ENCODE results near the gene CES2.

- TF ChIP-seq POLR2A (IDR thresholded peaks at IDR 0.05): no peak
- TF ChIP-seq, protein P1, sequence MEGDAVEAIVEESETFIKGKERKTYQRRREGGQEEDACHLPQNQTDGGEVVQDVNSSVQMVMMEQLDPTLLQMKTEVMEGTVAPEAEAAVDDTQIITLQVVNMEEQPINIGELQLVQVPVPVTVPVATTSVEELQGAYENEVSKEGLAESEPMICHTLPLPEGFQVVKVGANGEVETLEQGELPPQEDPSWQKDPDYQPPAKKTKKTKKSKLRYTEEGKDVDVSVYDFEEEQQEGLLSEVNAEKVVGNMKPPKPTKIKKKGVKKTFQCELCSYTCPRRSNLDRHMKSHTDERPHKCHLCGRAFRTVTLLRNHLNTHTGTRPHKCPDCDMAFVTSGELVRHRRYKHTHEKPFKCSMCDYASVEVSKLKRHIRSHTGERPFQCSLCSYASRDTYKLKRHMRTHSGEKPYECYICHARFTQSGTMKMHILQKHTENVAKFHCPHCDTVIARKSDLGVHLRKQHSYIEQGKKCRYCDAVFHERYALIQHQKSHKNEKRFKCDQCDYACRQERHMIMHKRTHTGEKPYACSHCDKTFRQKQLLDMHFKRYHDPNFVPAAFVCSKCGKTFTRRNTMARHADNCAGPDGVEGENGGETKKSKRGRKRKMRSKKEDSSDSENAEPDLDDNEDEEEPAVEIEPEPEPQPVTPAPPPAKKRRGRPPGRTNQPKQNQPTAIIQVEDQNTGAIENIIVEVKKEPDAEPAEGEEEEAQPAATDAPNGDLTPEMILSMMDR (IDR thresholded peaks at IDR 0.05): no peak
Measured at GRCh38 chr16:66899310-66899944, 35.9 kb upstream of the CES2 start.

Data from Peyer's patch (tissue), 4 donors.